ENCODE measurements around the gene RNASE1.

DNA sequence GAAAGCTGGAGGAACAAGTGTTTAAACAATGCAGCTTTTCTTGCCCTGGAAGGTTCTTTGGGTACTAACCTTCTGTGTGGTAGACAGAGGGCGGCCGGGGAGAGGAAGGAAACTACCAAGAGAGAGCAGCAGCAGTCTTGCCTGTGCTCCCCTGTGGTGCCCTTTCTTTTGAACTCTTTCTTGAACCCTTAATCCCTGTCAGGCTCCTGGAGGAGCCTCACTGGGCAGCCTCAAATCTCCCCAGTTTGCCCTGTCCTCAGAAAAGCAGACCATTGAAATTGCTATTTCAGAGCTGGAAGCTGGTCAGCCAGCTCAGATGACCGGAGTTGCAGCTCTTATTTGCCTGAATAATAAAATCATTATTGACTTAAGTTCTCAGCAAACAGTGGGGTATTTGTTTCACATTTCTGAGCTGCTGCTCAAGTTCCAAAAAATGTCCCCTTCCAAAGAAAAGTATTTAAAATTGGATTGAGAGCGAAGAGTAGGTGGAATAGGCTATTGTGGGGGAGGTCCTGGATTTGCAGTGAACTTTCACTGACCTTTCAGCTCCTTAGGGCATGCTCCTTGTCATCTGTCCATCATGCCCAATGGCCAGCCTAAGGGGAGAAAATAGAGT is 46.4 kb upstream of the RNASE1 start:
- TF ChIP-seq, protein P1, sequence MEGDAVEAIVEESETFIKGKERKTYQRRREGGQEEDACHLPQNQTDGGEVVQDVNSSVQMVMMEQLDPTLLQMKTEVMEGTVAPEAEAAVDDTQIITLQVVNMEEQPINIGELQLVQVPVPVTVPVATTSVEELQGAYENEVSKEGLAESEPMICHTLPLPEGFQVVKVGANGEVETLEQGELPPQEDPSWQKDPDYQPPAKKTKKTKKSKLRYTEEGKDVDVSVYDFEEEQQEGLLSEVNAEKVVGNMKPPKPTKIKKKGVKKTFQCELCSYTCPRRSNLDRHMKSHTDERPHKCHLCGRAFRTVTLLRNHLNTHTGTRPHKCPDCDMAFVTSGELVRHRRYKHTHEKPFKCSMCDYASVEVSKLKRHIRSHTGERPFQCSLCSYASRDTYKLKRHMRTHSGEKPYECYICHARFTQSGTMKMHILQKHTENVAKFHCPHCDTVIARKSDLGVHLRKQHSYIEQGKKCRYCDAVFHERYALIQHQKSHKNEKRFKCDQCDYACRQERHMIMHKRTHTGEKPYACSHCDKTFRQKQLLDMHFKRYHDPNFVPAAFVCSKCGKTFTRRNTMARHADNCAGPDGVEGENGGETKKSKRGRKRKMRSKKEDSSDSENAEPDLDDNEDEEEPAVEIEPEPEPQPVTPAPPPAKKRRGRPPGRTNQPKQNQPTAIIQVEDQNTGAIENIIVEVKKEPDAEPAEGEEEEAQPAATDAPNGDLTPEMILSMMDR (IDR thresholded peaks at IDR 0.05; ENCODE audit: low read depth, low read length) = no peak
- no peak for TF ChIP-seq EZH2phosphoT487 (IDR thresholded peaks at IDR 0.05; ENCODE audit: low read depth)

Measured in OCI-LY3 (cell line).